Measurements from ENCODE around the gene RTL10.

The RTL10 gene

GRCh38 chr22:19818324-19819207, 36.1 kb downstream of the RTL10 start:
- H3K4me2 ChIP-seq = peak overlapping the region in 9 of 11 experiments; percentile 33 to 87 (median 62); a peak in 19 of 22 replicates
- no peaks in the 10 kb centered on the region for H3K27me3 ChIP-seq
- peak overlapping the region in 3 of 11 experiments; percentile 0 to 23 (median 0); a peak in 2 of 22 replicates for H3K9ac ChIP-seq
- peaks cover 0 to 92% (median 34%) of the 10 kb centered on the region in 11 experiments; a peak in 14 of 22 replicates for H4K20me1 ChIP-seq
- H3K27ac ChIP-seq = peak overlapping the region in 3 of 11 experiments; percentile 9 to 87 (median 16); a peak in 2 of 22 replicates
- TF ChIP-seq Cebpa-rat (IDR thresholded peaks at IDR 0.05) = no peak
- H3K4me1 ChIP-seq = peaks cover 20 to 79% (median 64%) of the 10 kb centered on the region in 10 experiments
- no peak overlapping the region for H3K4me3 ChIP-seq
- peaks cover 0 to 10% (median 0%) of the 10 kb centered on the region in 11 experiments; a peak in 3 of 22 replicates for H3K36me3 ChIP-seq
- H3K9me3 ChIP-seq (replicated peaks in 1 of 11) = no peaks in the 10 kb centered on the region

DNA sequence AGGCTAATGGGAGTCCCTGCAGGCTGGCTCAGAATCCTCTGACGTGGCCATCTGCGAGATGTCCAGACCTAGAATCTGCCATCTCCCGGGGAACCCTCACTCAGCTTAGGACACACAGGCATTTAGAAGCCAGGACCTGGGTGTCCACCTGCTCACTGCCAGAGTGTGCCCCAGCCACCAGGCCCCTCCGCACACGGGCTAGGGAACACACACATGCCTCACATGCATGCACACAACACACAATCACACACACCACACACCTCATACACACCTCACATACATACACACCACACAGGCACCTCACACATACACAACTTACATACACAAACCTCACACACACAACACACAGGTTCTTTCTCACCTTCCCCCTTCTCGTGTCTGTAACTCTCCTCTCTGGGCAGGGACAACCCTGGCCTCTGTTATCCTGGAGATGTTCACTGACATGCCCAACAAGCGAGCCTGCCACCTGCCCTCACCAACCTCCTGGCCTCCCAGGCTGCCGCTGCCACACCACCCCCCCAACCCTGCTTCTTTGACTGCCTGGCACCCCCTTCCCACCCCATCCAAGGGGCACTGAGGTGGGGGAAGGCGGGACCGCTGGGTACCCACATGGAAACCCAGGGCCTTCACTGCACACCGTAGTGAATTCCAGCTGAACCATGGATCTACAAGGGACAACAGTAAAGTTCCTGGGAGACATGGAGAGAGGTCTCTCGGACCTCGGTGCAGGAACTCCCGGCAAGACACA, 38.1 kb downstream of the RTL10 start:
- no peak overlapping the region for H3K4me3 ChIP-seq
- H3K4me1 ChIP-seq = peaks cover 0 to 69% (median 49%) of the 10 kb centered on the region in 10 experiments; a peak in 17 of 20 replicates
- peak overlapping the region in 4 of 11 experiments; percentile 62 to 87 (median 82); a peak in 6 of 22 replicates for H3K4me2 ChIP-seq
- TF ChIP-seq Cebpa-rat (IDR thresholded peaks at IDR 0.05) = no peak
- no peak overlapping the region for H3K9ac ChIP-seq
- peaks cover 0 to 20% (median 7%) of the 10 kb centered on the region in 11 experiments; a peak in 11 of 22 replicates for H3K36me3 ChIP-seq
- H4K20me1 ChIP-seq = peaks cover 0 to 71% (median 17%) of the 10 kb centered on the region in 11 experiments; a peak in 11 of 22 replicates
- H3K9me3 ChIP-seq (replicated peaks in 1 of 11) = no peaks in the 10 kb centered on the region
- no peak overlapping the region for H3K27ac ChIP-seq
- H3K27me3 ChIP-seq = no peaks in the 10 kb centered on the region

- peaks cover 0 to 64% (median 13%) of the 10 kb centered on the region in 11 experiments; a peak in 9 of 22 replicates for H4K20me1 ChIP-seq
- H3K9ac ChIP-seq = no peak overlapping the region
- TF ChIP-seq Cebpa-rat (IDR thresholded peaks at IDR 0.05) = no peak
- H3K27me3 ChIP-seq = no peaks in the 10 kb centered on the region
- H3K4me1 ChIP-seq = peaks cover 0 to 68% (median 42%) of the 10 kb centered on the region in 10 experiments; a peak in 17 of 20 replicates
- no peak overlapping the region for H3K27ac ChIP-seq
- H3K36me3 ChIP-seq = peaks cover 0 to 20% (median 7%) of the 10 kb centered on the region in 11 experiments; a peak in 11 of 22 replicates
- H3K4me3 ChIP-seq = no peak overlapping the region
- no peak overlapping the region for H3K4me2 ChIP-seq
- H3K9me3 ChIP-seq (replicated peaks in 1 of 11) = no peaks in the 10 kb centered on the region
Measured at GRCh38 chr22:19815823-19816290, 38.8 kb downstream of the RTL10 start.

DNA sequence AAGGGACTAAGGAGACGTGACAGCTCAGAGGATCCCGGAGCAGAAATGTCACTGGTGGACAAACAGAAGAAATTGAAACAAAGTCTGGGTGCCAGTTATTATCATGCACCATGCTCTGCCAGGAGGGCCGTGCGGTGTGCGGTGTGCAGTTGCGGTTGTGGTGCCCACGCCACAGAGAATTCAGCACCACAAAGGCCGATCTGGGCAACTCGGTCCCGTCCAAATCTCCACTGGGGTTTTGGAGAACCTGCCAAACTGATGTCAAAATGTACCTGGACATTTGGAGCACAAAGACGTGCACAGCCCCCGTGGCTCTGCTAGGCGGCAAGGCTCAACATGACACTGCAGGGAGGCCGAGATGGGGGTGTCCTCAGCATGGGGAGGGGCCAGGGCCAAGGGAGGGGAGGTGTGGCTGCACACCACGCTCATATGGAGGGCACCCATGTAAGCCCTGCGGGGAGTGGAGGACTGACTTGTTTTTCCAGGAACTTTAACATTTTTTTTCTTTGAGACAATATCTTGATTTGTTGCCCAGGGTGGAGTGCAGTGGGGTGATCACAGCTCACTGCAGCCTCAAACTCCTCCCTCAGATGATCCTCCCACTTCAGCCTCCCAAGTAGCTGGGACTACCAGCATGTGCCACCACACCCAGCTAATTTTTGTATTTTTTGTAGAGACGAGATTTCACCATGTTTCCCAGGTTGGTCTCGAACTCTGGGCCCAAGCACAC, 39.4 kb downstream of the RTL10 start:
- TF ChIP-seq Cebpa-rat (IDR thresholded peaks at IDR 0.05) = no peak
- H3K36me3 ChIP-seq = peaks cover 0 to 20% (median 7%) of the 10 kb centered on the region in 11 experiments; a peak in 11 of 22 replicates
- H3K27me3 ChIP-seq = no peaks in the 10 kb centered on the region
- no peak overlapping the region for H3K9ac ChIP-seq
- H3K9me3 ChIP-seq (replicated peaks in 1 of 11) = no peaks in the 10 kb centered on the region
- no peak overlapping the region for H3K4me3 ChIP-seq
- H3K27ac ChIP-seq = no peak overlapping the region
- no peak overlapping the region for H3K4me2 ChIP-seq
- H3K4me1 ChIP-seq = peaks cover 0 to 67% (median 36%) of the 10 kb centered on the region in 10 experiments; a peak in 17 of 20 replicates
- H4K20me1 ChIP-seq = peaks cover 0 to 58% (median 13%) of the 10 kb centered on the region in 11 experiments; a peak in 8 of 22 replicates

DNA sequence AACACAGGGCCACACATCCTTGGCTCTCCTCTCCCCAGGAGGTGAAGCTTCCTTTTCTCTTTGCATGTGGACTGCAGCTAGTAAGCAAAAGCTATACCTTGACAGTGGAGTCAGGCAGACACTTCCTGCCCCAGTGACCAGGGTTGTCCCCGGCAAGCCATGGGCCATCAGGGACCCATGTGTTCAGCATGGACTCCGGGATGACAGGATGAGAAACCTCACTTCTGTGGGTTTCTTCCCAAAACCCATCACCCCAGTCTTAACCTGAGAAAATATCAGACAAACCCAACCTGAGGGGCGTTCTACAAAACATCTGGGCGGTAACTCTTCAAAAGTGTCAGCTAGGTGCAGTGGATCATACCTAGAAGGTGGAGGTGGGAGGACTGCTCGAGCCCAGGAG, 40.2 kb downstream of the RTL10 start:
- H3K27me3 ChIP-seq = no peaks in the 10 kb centered on the region
- no peaks in the 10 kb centered on the region for H3K9me3 ChIP-seq (replicated peaks in 1 of 11)
- H3K4me1 ChIP-seq = peaks cover 0 to 58% (median 28%) of the 10 kb centered on the region in 10 experiments; a peak in 17 of 20 replicates
- peaks cover 0 to 50% (median 13%) of the 10 kb centered on the region in 11 experiments; a peak in 8 of 22 replicates for H4K20me1 ChIP-seq
- no peak overlapping the region for H3K9ac ChIP-seq
- no peak overlapping the region for H3K27ac ChIP-seq
- TF ChIP-seq Cebpa-rat (IDR thresholded peaks at IDR 0.05) = no peak
- H3K36me3 ChIP-seq = peaks cover 0 to 20% (median 7%) of the 10 kb centered on the region in 11 experiments; a peak in 10 of 22 replicates
- H3K4me2 ChIP-seq = no peak overlapping the region
- no peak overlapping the region for H3K4me3 ChIP-seq

DNA sequence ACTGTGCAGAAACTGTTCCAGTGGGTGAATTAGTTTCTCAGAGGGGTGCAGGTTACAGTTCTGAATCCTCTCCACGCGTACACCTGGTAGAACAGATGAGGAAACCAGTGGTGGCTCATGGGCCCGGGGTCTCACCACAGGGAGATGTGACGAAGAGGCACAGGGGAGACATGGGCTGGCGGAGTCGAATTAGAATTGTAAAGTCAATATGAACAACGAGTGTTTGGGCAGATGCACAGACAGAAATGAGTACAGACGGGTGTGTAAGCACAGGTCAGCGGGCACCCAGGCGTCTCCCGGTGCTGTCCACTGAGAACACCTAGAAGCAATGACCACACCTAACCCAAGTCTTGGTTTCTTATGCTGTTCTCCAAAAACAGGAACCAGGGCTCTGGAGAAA, 41.8 kb downstream of the RTL10 start:
- TF ChIP-seq Cebpa-rat (IDR thresholded peaks at IDR 0.05) = no peak

DNA sequence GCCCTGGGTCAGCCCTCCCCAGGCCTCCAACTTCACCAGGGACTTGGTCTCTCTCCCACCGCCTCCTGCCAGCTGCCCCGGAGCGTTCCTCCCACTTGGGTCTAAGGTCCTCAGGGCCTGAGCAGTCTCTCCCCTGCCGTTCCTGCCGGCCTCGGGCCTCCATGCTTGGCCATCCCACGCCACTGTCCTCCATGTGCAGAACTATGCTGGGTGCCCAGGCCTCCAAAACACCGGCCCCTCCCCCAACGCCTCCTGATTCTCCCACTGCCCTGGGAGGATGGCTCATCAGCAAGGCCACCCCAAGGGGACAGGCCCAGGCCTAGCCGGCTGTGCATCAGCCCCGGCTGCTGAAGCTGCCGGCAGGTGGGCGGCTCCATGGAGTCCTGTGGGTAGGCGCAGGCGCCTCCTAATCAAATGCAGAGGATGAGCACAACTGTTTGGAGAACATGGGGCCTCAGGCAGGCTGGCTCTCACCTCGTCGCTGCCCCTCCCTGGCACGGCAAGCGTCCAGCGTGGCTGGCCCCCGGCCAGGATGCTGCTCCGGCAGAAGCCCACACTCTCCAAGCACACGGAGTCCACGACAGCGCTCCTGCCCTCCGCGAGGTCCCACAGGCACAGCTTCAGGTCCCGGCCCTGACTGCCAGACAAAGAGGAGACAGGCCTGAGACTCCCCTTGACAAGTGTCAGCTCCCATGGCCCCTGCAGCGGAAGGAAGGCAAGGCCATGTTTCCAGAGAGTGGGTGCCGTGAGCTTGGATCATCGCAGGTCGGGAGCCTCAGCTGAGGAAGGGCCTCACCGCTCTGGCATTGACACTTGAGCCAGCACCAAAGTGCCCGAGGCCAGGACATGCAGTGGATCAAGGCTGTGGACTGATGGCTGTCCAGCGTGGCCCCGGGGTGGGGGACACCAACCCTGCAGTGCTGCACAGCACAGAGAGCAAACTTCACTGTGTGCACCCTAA, 42.6 kb downstream of the RTL10 start:
- no peak overlapping the region for H3K4me3 ChIP-seq
- TF ChIP-seq Cebpa-rat (IDR thresholded peaks at IDR 0.05) = no peak
- no peak overlapping the region for H3K27ac ChIP-seq
- H3K36me3 ChIP-seq = peaks cover 0 to 20% (median 7%) of the 10 kb centered on the region in 11 experiments; a peak in 10 of 22 replicates
- peaks cover under 1 to 56% (median 24%) of the 10 kb centered on the region in 10 experiments; a peak in 18 of 20 replicates for H3K4me1 ChIP-seq
- peaks cover 0 to 44% (median 15%) of the 10 kb centered on the region in 11 experiments; a peak in 11 of 22 replicates for H4K20me1 ChIP-seq
- H3K4me2 ChIP-seq = peak overlapping the region in 3 of 11 experiments; percentile 20 to 34 (median 30); a peak in 3 of 22 replicates
- no peaks in the 10 kb centered on the region for H3K9me3 ChIP-seq (replicated peaks in 1 of 11)
- H3K9ac ChIP-seq = no peak overlapping the region
- peaks cover 0 to 4% (median 0%) of the 10 kb centered on the region in 11 experiments; a peak in 1 of 22 replicates for H3K27me3 ChIP-seq

More for the DNA sequence above, 41.8 kb downstream of the RTL10 start:
- Histone ChIP-seq H3K9ac (no peak overlapping the region), H3K9me3 (replicated peaks in 1 of 11) (no peaks in the 10 kb centered on the region), H3K27ac (no peak overlapping the region), H4K20me1 (peaks cover 0 to 43% (median 8%) of the 10 kb centered on the region in 11 experiments; a peak in 10 of 22 replicates), H3K36me3 (peaks cover 0 to 20% (median 7%) of the 10 kb centered on the region in 11 experiments; a peak in 10 of 22 replicates), H3K4me1 (peaks cover 0 to 56% (median 23%) of the 10 kb centered on the region in 10 experiments; a peak in 16 of 20 replicates), H3K4me2 (peak overlapping the region in 3 of 11 experiments; percentile 20 to 34 (median 30); a peak in 4 of 22 replicates), H3K27me3 (no peaks in the 10 kb centered on the region), H3K4me3 (no peak overlapping the region)

Measured in BLaER1 treated with 17β-estradiol and CSF1 and Interleukin-3, amounts not matched to agents 10 nM and 100 nM (cell line).